ENCODE results near the gene INTU.

- TF ChIP-seq NFRKB (IDR thresholded peaks at IDR 0.05) (no peak), PKNOX1 (IDR thresholded peaks at IDR 0.05) (no peak), FOXM1 (IDR thresholded peaks at IDR 0.05; ENCODE audit: borderline replicate concordance) (no peak), SUZ12 (IDR thresholded peaks at IDR 0.05) (no peak), BHLHE40 (IDR thresholded peaks at IDR 0.05; ENCODE audit: borderline replicate concordance) (no peak), HDGF (IDR thresholded peaks at IDR 0.05; ENCODE audit: borderline replicate concordance) (no peak), CTBP1 (IDR thresholded peaks at IDR 0.05; ENCODE audit: borderline replicate concordance) (no peak), FOXK2 (IDR thresholded peaks at IDR 0.05) (no peak), SP1 (IDR thresholded peaks at IDR 0.05) (no peak), FOXA1 (IDR thresholded peaks at IDR 0.05) (no peak)
These were observed 102.2 kb downstream of the INTU start for GRCh38 chr4:127734976-127735375.
